Epidermal melanocyte (primary cell): ENCODE measurements around the gene FOXK1.

ENCODE experiments used
- DNase-seq: peaks from one replicate; pipeline ENCODE4 v3.0.0; 2011; ENCODE audit warnings: low spot score; ENCODE audit not compliant: insufficient read length

Gene FOXK1

GRCh38 chr7:4698707-4699275, 16.7 kb downstream of the FOXK1 start:
- DNase-seq: no peak

DNA sequence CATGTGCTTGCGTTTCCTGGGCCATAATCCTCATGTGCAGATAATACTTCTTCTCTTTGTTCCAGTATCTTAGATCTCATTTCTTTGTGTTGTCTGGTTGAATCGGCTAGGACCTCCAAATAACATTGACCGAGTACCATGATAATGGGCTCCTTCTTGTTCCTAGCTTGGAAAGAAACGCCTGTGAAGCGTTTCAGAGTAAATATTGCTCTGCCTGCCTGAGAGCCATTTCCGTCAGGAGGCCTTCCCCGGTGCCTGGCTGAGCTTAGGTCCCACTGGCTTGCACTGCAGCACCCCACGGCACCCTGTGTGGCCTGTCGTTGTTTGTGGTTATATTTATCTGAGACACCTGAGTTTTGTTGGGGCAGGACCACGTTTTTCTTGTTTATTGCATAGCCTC, 17.7 kb downstream of the FOXK1 start:
- DNase-seq: no peak

DNA sequence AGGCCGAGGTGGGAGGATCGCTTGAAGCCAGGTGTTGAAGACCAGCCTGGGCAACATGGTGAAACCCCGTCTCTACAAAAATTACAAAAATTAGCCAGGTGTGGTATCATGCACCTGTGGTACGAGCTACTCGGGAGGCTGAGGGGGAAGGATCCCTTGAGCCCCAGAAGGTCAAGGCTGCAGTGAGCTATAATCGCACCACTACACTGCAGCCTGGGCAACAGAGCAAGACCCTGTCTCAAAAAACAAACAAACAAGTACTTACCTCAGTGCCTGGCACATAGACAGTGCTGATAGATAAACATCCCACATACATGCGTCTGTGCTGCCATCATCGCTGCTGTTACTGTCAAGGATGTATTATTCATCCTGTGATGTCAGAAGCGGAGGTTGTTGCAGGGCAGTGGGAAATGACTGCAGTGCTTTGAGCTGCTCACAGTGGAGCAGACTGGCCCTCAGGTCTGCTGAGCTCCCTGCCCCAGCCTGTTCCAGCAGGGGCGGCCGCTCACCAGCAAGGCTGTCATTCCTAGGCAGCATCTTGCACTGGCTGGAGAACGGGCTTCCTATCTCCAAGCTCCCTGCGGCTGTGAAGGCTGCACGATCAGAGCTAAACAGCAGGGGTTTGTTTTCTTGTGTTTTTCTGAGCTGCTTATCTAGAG, 18.6 kb downstream of the FOXK1 start:
- no peak for DNase-seq

GRCh38 chr7:4702961-4703512, 20.9 kb downstream of the FOXK1 start:
- DNase-seq: no peak

DNA sequence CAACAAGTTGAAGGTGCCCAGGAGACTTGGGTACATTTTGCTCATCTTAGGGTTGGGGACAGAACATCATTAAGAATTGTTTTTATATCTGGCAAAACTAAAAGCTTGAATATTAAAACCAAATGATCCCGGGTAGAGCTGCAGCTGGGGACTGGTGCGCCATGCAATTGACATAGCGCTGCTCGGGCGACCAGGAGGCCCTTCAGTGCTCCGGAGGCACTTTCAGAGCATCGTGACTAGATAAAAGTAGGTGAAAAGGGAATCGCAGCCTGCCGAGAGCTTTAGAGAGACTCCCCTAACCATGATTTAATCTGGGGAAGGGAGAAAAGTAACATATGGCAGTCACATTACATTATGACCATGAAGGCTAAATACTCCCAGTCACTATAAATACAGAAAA, 21.4 kb downstream of the FOXK1 start:
- no peak for DNase-seq

- DNase-seq: no peak
Measured at GRCh38 chr7:4706384-4707216, 24.5 kb downstream of the FOXK1 start.

- DNase-seq: no peak
Measured at GRCh38 chr7:4707217-4707741, 25.2 kb downstream of the FOXK1 start.

DNA sequence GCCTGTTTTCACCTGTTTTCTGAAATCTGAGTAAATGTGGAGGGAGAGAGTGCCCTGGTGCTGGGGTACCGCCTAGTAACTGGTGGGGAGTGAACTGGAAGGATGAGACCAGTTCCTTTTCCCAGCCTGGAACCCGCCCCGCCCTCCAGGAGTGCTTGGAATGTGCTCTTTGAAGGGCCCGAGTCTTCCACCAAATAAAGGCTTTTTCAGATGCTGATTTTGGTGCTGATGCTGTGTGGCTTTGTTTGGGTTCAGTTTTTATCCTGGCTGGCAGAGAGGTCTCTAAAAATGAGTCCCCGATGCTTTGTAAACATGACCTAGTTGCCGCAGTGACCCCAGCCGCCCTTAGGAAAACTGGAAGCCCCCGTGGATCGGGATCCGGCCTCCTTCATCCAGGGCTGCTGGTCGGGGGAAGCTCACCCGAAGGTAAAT, 25.9 kb downstream of the FOXK1 start:
- DNase-seq: no peak

- DNase-seq: no peak
Measured at GRCh38 chr7:4709187-4709586, 27.1 kb downstream of the FOXK1 start.

DNA sequence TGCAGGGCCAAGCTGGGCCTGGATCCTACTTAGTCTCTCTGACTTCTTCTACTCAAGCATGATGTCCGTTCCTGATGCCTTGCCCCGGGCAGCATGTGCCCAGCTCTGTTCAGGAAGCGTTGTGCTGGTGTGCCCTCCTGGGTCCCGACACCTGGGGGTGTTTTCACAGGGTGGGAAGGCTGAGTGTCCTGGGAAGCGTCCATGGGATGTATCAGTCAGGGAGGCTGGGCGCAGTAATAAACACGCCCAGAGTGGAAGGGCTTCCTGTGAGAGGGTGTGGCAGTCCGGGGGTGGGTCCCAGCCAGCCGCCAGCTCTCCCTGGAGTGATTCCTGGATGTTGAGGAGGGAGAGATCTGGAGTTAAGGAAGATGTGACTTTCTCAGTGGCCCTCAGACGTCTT, 29.0 kb downstream of the FOXK1 start:
- DNase-seq: no peak

DNA sequence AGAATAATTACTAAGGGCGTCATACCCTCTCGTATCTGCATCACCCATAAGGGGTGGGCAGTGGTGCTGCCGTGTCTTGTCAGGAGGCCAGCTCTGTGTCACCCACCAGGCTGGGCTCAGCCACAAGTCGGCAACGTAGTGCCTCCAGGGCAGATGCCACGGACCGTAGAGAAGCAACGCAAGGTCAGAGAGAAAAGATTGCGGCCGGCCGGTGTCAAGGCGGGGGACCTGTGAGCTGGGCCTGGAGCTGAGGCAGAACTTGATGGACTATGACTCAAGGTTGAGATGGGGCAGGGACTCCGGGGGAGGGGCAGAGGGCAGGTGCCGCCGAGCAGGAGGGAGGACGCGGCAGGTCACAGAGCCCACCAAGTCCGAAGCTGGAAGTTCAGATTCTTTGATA, 29.5 kb downstream of the FOXK1 start:
- DNase-seq: no peak

DNA sequence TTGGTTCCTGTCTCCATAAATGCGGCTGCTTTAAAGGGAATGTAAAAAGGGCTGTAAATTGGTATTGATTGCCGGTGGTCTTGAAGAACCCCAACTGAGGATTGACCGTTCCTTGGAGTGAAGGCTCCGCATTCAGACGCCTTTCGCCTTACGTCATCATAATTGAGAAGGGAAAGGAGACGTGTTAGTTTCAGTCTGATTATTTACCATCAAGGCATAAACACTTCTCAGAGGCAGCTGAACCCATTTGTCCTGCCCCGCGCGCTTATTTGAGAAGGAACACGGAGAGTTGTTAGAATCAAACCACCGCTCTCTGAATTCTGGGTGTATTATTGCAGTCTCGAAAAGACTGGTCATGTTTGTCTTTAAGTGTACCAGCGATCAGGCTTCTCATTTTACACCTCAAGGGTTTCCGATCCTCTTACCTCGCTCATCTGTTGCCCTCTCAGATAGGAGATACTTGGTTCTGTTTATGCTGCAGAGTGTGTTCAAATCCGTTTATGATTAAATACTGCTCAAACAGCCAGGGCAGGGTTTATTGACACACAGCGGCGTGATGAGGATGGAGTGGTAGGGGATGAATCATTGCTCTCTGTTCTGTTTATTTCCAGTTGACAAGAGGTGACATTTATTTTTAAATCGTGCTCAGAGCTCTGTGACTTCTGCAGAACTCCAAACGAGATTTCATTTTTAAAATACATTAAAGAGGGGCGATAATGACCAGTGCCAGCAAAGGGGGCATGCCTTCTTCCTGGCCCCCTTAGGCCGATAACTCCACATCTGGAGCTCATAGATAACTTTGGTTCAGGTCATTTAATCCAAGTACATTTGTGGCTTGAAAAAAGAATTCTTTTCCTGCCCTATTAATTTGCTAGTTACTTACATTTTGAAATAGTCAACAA, 30.4 kb downstream of the FOXK1 start:
- DNase-seq: peak; percentile 71

GRCh38 chr7:4713183-4713784, 31.2 kb downstream of the FOXK1 start:
- no peak for DNase-seq

DNA sequence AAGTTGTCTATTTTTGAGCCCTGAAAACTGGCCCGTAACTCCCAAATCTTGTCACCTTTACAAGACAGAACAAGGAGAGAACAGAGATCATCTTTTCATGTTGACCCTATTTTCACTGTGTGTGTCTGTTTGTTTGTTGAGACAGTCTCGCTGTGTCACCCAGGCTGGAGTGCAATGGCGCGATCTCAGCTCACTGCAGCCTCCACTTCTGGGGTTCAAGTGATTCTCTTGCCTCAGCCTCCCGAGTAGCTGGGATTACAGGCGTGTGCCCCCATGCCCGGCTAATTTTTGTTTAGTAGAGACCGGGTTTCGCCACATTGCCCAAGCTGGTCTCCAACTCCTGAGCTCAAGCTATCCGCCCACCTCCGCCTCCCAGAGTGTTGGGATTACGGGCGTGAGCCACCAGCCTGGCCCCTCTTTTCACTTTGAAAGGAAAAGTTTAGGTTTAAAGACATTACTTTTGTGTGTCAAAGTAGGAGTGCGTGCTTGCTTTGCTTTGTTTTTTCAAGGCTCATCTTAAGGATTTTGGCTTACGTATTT, 32.1 kb downstream of the FOXK1 start:
- DNase-seq: no peak

DNA sequence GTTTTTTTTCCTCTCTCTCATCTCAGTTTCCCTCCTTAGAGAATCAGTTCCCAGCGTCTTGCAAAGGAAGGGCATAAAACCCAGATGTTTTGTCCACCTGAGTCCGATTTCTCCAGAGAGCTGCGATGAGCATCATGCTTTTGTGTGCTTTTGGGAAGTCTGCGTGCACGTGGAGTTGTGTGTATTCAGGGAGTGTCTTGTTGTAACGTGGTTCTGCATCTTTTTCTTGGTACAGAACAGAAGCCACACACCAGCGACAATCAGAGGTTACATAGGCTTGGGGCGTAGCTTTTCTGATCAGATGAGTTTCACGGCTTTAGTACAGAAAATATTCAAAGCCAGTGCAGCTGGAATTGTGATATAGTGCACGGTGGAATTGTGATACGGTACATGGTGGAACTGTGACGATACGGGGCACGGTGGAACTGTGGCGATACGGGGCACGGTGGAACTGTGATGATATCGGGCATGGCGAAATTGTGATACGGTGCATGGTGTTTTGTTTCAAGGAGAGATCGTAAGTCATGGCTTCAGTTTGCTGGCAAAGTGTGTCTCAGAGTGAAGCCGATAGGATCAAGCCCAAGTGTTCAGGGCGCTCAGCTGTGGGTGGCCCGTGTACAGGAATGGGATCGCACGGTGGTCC, 32.8 kb downstream of the FOXK1 start:
- DNase-seq: no peak

DNA sequence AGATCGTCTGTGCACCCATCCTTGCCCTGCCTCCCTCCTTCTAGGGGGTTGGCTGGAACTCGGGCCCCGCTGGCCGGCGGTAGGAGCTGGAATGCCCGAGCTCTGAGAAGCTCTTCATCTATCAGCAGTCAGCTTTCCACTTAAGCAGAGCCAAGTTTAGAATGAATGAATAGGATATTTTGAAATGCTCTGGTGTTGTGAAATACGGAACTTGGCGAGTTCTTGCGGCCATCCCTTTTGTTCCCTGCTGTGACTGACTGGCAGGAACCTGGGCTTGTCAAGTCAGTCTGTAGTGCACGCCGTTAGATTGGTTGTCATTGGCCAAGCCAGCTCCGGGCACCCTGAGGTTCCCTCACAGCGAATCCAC, 33.3 kb downstream of the FOXK1 start:
- no peak for DNase-seq

DNA sequence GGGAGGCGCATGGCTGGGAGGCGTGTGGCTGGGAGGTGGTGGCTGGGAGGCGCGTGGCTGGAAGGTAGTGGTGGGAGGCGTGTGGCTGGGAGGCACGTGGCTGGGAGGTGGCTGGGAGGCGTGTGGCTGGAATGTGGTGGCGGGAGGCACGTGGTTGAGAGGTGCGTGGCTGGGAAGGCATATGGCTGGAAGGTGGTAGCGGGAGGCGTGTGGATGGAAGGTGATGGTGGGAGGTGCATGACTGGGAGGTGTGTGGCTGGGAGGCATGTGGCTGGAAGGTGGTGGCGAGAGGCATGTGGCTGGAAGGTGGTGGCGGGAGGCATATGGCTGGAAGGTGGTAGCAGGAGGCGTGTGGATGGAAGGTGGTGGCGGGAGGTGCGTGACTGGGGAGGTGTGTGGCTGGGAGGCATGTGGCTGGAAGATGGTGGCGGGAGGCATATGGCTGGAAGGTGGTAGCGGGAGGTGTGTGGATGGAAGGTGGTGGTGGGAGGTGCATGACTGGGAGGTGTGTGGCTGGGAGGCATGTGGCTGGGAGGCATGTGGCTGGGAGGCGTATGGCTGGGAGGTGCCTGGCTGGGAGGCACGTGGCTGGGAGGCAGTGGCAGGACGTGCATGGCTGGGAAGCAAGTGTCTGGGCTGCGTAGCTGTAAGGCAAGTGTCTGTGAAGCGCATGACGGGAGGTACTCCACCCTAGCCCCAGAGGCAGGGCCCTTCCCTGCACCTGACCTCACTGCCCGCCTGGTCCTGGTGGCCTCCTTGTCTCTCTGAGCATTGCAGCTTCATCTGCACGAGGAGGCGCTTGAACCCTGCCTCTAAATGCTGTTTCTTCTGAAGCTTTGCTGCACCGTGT, 35.1 kb downstream of the FOXK1 start:
- no peak for DNase-seq

- no peak for DNase-seq
Measured at GRCh38 chr7:4718075-4718474, 36.0 kb downstream of the FOXK1 start.

DNA sequence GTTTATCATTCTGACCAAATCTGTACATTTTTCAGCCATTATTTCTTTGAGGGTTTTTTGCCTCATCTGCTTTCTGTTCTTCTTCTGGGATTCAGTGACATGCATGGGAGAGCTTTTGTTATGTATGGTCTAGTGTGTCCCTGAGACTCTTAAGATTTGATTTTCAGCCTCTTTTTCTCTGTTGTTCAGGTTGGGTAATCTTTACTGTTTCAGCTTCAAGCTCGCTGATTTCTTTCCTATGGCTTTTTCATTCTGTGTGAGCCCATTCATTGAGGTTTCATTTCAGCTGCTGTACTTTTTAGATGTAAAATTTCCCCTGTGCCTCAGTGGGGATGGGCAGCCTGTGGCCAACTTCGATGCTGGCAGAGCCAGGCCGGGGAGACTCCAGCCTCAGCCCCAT, 38.1 kb downstream of the FOXK1 start:
- DNase-seq: no peak
